ENCODE data around the gene PIP5K1B.

DNA sequence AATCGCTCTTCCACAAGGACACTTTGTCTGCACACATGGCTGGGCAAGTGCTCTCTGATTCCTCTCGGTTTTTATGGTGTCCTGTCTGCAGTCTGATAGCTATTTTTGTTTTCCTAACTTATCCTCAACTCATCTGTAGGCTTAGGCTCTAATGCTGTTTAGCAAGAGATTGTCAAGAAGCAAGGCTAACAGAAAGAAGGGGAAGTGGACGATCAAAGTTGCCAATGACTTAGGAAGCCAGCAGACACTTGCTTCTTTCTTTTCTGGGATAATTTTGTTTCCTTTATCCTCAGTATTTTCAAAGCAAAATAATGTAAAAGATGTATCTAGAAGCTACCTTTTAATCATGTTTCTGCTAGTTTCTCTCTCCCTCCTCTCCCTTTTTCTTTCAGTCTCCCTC lies 178.2 kb downstream of the PIP5K1B start:
- TF ChIP-seq ZNF124 (CRISPR knock-in tag; IDR thresholded peaks at IDR 0.05) = no peak
- TF ChIP-seq, protein P1, sequence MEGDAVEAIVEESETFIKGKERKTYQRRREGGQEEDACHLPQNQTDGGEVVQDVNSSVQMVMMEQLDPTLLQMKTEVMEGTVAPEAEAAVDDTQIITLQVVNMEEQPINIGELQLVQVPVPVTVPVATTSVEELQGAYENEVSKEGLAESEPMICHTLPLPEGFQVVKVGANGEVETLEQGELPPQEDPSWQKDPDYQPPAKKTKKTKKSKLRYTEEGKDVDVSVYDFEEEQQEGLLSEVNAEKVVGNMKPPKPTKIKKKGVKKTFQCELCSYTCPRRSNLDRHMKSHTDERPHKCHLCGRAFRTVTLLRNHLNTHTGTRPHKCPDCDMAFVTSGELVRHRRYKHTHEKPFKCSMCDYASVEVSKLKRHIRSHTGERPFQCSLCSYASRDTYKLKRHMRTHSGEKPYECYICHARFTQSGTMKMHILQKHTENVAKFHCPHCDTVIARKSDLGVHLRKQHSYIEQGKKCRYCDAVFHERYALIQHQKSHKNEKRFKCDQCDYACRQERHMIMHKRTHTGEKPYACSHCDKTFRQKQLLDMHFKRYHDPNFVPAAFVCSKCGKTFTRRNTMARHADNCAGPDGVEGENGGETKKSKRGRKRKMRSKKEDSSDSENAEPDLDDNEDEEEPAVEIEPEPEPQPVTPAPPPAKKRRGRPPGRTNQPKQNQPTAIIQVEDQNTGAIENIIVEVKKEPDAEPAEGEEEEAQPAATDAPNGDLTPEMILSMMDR (CRISPR knock-in tag; IDR thresholded peaks at IDR 0.05) = no peak
- TF ChIP-seq RBM22 (optimal IDR thresholded peaks at IDR 0.05; ENCODE audit: low read length) = no peak
- no peak for TF ChIP-seq TCF12 (IDR thresholded peaks at IDR 0.05)
- no peak for TF ChIP-seq TCF12 (CRISPR knock-in tag; IDR thresholded peaks at IDR 0.05)
- TF ChIP-seq, protein P2, sequence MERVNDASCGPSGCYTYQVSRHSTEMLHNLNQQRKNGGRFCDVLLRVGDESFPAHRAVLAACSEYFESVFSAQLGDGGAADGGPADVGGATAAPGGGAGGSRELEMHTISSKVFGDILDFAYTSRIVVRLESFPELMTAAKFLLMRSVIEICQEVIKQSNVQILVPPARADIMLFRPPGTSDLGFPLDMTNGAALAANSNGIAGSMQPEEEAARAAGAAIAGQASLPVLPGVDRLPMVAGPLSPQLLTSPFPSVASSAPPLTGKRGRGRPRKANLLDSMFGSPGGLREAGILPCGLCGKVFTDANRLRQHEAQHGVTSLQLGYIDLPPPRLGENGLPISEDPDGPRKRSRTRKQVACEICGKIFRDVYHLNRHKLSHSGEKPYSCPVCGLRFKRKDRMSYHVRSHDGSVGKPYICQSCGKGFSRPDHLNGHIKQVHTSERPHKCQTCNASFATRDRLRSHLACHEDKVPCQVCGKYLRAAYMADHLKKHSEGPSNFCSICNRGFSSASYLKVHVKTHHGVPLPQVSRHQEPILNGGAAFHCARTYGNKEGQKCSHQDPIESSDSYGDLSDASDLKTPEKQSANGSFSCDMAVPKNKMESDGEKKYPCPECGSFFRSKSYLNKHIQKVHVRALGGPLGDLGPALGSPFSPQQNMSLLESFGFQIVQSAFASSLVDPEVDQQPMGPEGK (CRISPR knock-in tag; IDR thresholded peaks at IDR 0.05) = no peak
- TF ChIP-seq POLR2AphosphoS2 (IDR thresholded peaks at IDR 0.05; ENCODE audit: low read depth, low read length) = no peak
- TF ChIP-seq TAF15 (IDR thresholded peaks at IDR 0.05; ENCODE audit: low read depth, low read length, poor library complexity, severe bottlenecking) = no peak
- TF ChIP-seq PHF21A (CRISPR knock-in tag; IDR thresholded peaks at IDR 0.05) = no peak
- no peak for TF ChIP-seq CHD2 (IDR thresholded peaks at IDR 0.05; ENCODE audit: low read depth, low read length)
- TF ChIP-seq, protein P3, sequence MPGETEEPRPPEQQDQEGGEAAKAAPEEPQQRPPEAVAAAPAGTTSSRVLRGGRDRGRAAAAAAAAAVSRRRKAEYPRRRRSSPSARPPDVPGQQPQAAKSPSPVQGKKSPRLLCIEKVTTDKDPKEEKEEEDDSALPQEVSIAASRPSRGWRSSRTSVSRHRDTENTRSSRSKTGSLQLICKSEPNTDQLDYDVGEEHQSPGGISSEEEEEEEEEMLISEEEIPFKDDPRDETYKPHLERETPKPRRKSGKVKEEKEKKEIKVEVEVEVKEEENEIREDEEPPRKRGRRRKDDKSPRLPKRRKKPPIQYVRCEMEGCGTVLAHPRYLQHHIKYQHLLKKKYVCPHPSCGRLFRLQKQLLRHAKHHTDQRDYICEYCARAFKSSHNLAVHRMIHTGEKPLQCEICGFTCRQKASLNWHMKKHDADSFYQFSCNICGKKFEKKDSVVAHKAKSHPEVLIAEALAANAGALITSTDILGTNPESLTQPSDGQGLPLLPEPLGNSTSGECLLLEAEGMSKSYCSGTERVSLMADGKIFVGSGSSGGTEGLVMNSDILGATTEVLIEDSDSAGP (CRISPR knock-in tag; IDR thresholded peaks at IDR 0.05; ENCODE audit: borderline replicate concordance) = no peak
- TF ChIP-seq FOXA1 (IDR thresholded peaks at IDR 0.05) = no peak
- TF ChIP-seq FOXA1 (CRISPR knock-in tag; IDR thresholded peaks at IDR 0.05) = no peak
- no peak for TF ChIP-seq ETV5 (CRISPR knock-in tag; IDR thresholded peaks at IDR 0.05; ENCODE audit: borderline replicate concordance)
- TF ChIP-seq NFIC (IDR thresholded peaks at IDR 0.05; ENCODE audit: low read length) = no peak
